T-cell (primary cell): Measurements from ENCODE around the gene UBE2Q1. TPM values are rescaled to one million over a fixed set of nuclear protein-coding genes. Genes with fewer than 3 reads are reported as not detected.
A peak's percentile ranks its signal among the peaks of the same experiment; 100 is the strongest.

ENCODE experiments used
- ATAC-seq, 4 experiments: fragments of 200-7000 bp in 3 of 4; fragments of 150-1000 bp in 1 of 4; cut with Tn5 transposase; replicated peaks in 1 of 4; 1 replicate in 3 of 4; 2 replicates in 1 of 4; pipeline ENCODE4 v1.10.0; 2021; ENCODE audit warnings: moderate library complexity in 3 of 4, mild to moderate bottlenecking in 2 of 4, moderate number of reproducible peaks in 1 of 4
- CTCF ChIA-PET, 2 donors: fragments of 300-600 bp; sonication (Branson Sonifier 250); formaldehyde crosslinking; loops; one replicate each; lab custom pipeline; 2022; ENCODE audit warnings: antibody characterized with exemption in 2 of 2; lab: Charles Lee
- POLR2A ChIA-PET, 2 donors: fragments of 300-600 bp; sonication (Branson Sonifier 250); formaldehyde crosslinking; loops; one replicate each; lab custom pipeline; 2022; ENCODE audit warnings: antibody characterized with exemption in 2 of 2; lab: Charles Lee
- DNase-seq, 35 experiments: peaks; one replicate each; pipeline versions ENCODE4 v3.0.0 to v3.0.0-alpha.2; 2013 to 2023
- H3K27ac ChIP-seq: one replicate; pipeline ENCODE4 v1.5.1; 2013; ENCODE audit warnings: low read length
- H3K27me3 ChIP-seq, 2 experiments: replicated peaks in 1 of 2; 1 replicate in 1 of 2; 2 replicates in 1 of 2; pipeline versions ENCODE4 v1.6.1 to v1.7.0; 2013; ENCODE audit warnings: low read length in 1 of 2, mixed read lengths in 1 of 2; ENCODE audit not compliant: control insufficient read depth in 2 of 2, insufficient read depth in 2 of 2; ENCODE audit errors: extremely low read depth in 1 of 2
- H3K36me3 ChIP-seq, 2 donors: 1 replicate in 1 of 2; 2 replicates in 1 of 2; pipeline versions ENCODE4 v1.6.1 to v1.7.0; 2013; ENCODE audit warnings: low read length in 1 of 2; ENCODE audit not compliant: control insufficient read depth in 2 of 2, insufficient read depth in 1 of 2; ENCODE audit errors: extremely low read depth in 1 of 2
- H3K4me1 ChIP-seq, 2 experiments: 1 replicate in 1 of 2; 2 replicates in 1 of 2; pipeline versions ENCODE4 v1.6.1 to v1.7.0; 2013; ENCODE audit warnings: low read length in 2 of 2, mixed read lengths in 1 of 2; ENCODE audit not compliant: insufficient read depth in 2 of 2, control insufficient read depth in 1 of 2; ENCODE audit errors: extremely low read depth in 1 of 2
- H3K4me3 ChIP-seq, 2 donors: 1 replicate in 1 of 2; 2 replicates in 1 of 2; pipeline versions ENCODE4 v1.5.1 to v1.7.0; 2013; ENCODE audit warnings: mild to moderate bottlenecking in 2 of 2, low read length in 1 of 2, moderate library complexity in 1 of 2; ENCODE audit not compliant: control insufficient read depth in 1 of 2; ENCODE audit errors: extremely low read depth in 1 of 2
- H3K9me3 ChIP-seq: 2 replicates; pipeline ENCODE4 v1.7.0; 2013
- H3K27ac Mint-ChIP-seq, 2 donors: one replicate each; pipeline ENCODE4 v1.8.0; 2020 to 2021; ENCODE audit warnings: mild to moderate bottlenecking in 2 of 2, mixed read lengths in 2 of 2
- H3K27me3 Mint-ChIP-seq, 2 donors: one replicate each; pipeline ENCODE4 v1.8.0; 2021 to 2022; ENCODE audit warnings: mixed read lengths in 2 of 2
- H3K36me3 Mint-ChIP-seq: one replicate; pipeline ENCODE4 v1.8.0; 2021; ENCODE audit warnings: mixed read lengths
- H3K4me1 Mint-ChIP-seq, 3 donors: one replicate each; pipeline ENCODE4 v1.8.0; 2020 to 2022; ENCODE audit warnings: mixed read lengths in 3 of 3, mild to moderate bottlenecking in 1 of 3
- H3K4me3 Mint-ChIP-seq, 3 donors: one replicate each; pipeline ENCODE4 v1.8.0; 2020 to 2022; ENCODE audit warnings: mild to moderate bottlenecking in 3 of 3, mixed read lengths in 3 of 3, moderate library complexity in 3 of 3
- H3K9me3 Mint-ChIP-seq, 3 donors: one replicate each; pipeline ENCODE4 v1.8.0; 2020 to 2022; ENCODE audit warnings: mixed read lengths in 3 of 3
- whole genome bisulfite sequencing: methylation state at CpG from one replicate; pipeline ENCODE4 v1.1.5; 2013; ENCODE audit warnings: missing lambda C conversion rate; ENCODE audit not compliant: insufficient coverage; 5-methylcytosine and 5-hydroxymethylcytosine counted together
- total RNA-seq, 35 experiments: library from RNA in 6 of 35; stranded (reverse) in 6 of 35; fragments of 120-200 nt in 1 of 35; gene quantifications; one replicate each; pipeline versions ENCODE4 v1.2.1 to v1.2.4 and lab custom pipeline; 2013 to 2026

UBE2Q1 gene
- total RNA-seq, 5 donors from 2014 or later (not counting 1 experiment from before 2014, with no cell fraction given): 64.0 to 111 (median 90.0) TPM

DNA sequence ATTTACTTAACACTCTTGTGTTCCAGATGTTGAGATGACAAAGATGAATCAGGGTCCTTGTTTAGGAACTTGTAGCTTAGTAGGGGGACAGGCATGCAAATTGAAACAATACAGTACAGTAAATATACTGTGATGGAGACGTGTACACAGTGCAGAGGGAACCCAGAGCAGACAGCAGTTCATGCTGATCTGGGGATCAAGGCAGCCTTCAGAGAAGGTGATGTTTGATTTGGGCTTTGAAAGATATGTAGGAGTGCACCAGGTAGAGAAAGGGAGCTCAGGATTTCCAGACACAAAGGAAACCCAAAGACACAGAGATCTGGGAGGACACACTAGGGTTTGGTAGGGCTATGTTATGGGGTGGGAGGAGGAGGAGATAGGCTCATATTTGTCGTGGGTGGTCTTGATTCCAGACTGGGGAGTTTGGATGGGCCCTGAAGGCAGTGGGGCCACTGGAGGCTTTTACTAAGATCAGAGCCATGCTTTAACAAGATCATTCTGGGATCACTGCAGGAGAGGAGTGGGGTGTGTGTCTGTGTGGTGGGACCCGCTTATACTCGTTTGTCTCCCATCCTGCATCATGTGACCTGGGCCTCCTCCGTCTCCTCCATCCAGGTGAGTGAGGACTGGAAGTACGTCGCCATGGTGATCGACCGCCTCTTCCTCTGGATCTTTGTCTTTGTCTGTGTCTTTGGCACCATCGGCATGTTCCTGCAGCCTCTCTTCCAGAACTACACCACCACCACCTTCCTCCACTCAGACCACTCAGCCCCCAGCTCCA lies 16.9 kb upstream of the UBE2Q1 start:
- CTCF ChIA-PET: no interaction called here
- POLR2A ChIA-PET: no interaction called here
- Mint-ChIP-seq H3K9me3 (no peaks in the 10 kb centered on the region), H3K27me3 (peaks cover 3 to 6% of the 10 kb centered on the region in 2 donors), H3K4me1 (no peaks in the 10 kb centered on the region), H3K27ac (no peak overlapping the region), H3K36me3 (peaks cover 16% of the 10 kb centered on the region), H3K4me3 (no peak overlapping the region)
- Histone ChIP-seq H3K4me1 (no peaks in the 10 kb centered on the region), H3K36me3 (peaks cover 2 to 15% of the 10 kb centered on the region in 2 donors), H3K27ac (no peak overlapping the region), H3K4me3 (no peak overlapping the region), H3K27me3 (peaks cover 0 to 17% of the 10 kb centered on the region in 2 experiments), H3K9me3 (no peaks in the 10 kb centered on the region)
- ATAC-seq (peak in 1 of 4 experiments; percentile 7), DNase-seq (no peak)
- WGBS: 81% methylated on average over 6 of the region's 10 CpGs

DNA sequence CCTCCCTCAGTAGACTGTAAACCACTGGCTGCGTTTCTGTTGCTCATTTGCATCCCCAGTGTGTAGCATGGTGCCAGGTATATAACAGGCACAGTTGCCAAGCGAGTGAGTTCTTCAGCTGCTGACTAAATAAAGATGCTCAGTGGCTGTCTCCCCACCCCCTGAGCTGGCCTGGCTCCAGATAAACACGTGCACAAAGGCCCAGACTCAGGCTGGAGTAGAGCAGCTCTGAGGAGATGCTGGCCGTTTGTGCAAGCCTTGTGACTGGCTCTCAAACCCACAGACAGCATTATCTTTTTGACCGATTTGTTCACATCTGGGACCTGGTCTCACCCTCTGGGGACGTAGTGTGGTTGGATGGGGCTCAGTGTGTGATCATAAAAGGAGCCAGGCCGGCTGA lies 16.3 kb upstream of the UBE2Q1 start:
- H3K9me3 Mint-ChIP-seq: no peaks in the 10 kb centered on the region
- peaks cover 14% of the 10 kb centered on the region for H3K36me3 Mint-ChIP-seq
- H3K27ac Mint-ChIP-seq: no peak overlapping the region
- WGBS: 16% methylated on average over 3 of the region's 7 CpGs
- Histone ChIP-seq H3K27ac (no peak overlapping the region), H3K36me3 (peaks cover 2 to 9% of the 10 kb centered on the region in 2 donors), H3K4me1 (no peaks in the 10 kb centered on the region), H3K4me3 (no peak overlapping the region), H3K27me3 (peaks cover 0 to 17% of the 10 kb centered on the region in 2 experiments), H3K9me3 (no peaks in the 10 kb centered on the region)
- POLR2A ChIA-PET: no interaction called here
- ATAC-seq (no peak), DNase-seq (no peak)
- no peaks in the 10 kb centered on the region for H3K4me1 Mint-ChIP-seq
- H3K4me3 Mint-ChIP-seq: no peak overlapping the region
- CTCF ChIA-PET: no interaction called here
- H3K27me3 Mint-ChIP-seq: peaks cover 7% of the 10 kb centered on the region in 2 donors

DNA sequence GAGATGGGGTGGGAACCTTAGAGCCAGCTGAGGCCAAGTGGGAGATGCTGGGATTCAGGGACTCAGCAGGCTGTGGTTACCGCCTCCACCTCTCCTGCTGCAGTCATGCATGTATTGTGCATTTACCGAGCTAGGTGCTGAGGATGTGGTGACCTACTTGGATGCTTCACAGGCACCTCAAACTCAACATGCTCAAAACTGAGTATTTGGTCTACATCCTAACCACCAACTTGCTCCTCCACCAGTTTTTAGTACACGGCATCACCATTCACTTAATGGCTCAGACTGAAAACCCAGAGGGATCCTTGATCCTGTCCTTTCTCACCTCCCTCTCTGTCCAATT lies 14.7 kb upstream of the UBE2Q1 start:
- H3K36me3 Mint-ChIP-seq: peaks cover 2% of the 10 kb centered on the region
- ChIA-PET CTCF (no interaction called here), POLR2A (no interaction called here)
- no peak for ATAC-seq
- Histone ChIP-seq H3K27me3 (peaks cover 0 to 30% of the 10 kb centered on the region in 2 experiments), H3K27ac (no peak overlapping the region), H3K4me3 (no peak overlapping the region), H3K4me1 (peaks cover 0 to 3% of the 10 kb centered on the region in 2 experiments), H3K36me3 (no peaks in the 10 kb centered on the region), H3K9me3 (no peaks in the 10 kb centered on the region)
- no peak for DNase-seq
- peaks cover 12 to 13% of the 10 kb centered on the region in 2 donors for H3K27me3 Mint-ChIP-seq
- no peak overlapping the region for H3K27ac Mint-ChIP-seq
- 72% methylated on average over 3 of the region's 3 CpGs for WGBS
- no peaks in the 10 kb centered on the region for H3K4me1 Mint-ChIP-seq
- no peak overlapping the region for H3K4me3 Mint-ChIP-seq
- H3K9me3 Mint-ChIP-seq: no peaks in the 10 kb centered on the region

DNA sequence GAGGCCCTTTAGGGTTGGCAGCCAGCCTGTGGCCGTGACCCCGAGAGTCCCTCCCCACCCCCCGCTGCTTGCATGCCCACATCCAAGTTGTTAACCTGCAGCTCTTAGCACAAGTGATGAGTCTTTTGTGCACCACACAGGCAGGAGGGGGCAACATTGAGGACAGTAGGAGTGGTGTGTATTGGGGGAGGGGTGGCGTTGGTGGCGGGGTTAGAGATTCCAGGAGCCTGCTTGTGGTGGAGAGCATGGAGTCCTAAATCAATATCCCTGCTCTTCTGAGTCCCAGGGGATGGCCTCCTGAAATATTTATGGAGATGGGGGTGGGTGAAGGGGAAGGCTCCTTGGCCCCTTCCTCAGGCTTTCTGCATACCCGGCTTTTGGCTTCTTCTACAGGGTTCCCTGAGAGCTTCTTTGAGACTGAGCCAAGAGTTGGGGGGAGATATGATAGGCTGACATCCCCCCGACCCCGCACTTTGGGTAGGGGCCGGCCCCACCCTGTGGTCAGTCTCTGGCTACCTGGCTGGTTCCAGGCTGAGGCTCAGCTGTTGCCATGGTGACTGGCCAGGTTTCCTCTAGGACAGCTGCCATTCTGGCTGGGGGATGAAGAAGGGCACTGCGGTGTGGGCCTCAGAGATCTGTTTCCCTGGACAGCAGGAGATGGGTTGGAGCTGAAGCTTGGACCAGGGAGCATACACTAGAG lies 14.2 kb upstream of the UBE2Q1 start:
- Mint-ChIP-seq H3K4me3 (no peak overlapping the region), H3K27ac (no peak overlapping the region), H3K27me3 (peaks cover 13 to 16% of the 10 kb centered on the region in 2 donors), H3K4me1 (peaks cover 3 to 5% (median 4%) of the 10 kb centered on the region in 3 donors), H3K36me3 (peaks cover 2% of the 10 kb centered on the region), H3K9me3 (no peaks in the 10 kb centered on the region)
- Histone ChIP-seq H3K27ac (no peak overlapping the region), H3K4me1 (peaks cover 0 to 9% of the 10 kb centered on the region in 2 experiments), H3K4me3 (no peak overlapping the region), H3K27me3 (peaks cover 0 to 35% of the 10 kb centered on the region in 2 experiments), H3K9me3 (no peaks in the 10 kb centered on the region), H3K36me3 (no peaks in the 10 kb centered on the region)
- ATAC-seq: no peak
- CTCF ChIA-PET: interaction anchor here in 1 of 2 donors (0.6 kb wide), 1 partner anchor 9 kb away, joined by 5 read pairs; no protein-coding TSS in a partner anchor
- DNase-seq: no peak
- WGBS: 84% methylated on average over 6 of the region's 10 CpGs
- POLR2A ChIA-PET: no interaction called here

DNA sequence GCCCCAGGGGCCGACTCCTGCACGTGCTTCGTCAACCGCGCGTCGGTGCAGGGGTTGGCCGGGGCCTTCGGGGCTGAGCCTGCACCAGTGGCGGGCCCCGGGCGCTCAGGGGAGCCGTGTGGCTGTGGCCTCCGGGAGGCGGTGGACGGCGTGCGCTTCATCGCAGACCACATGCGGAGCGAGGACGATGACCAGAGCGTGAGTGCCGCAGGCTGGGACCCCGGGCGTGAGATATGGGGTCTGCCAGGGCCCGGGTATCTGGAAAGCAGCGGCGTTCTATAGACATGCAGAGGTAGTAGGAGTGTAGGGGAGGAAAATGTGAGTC lies 13.5 kb upstream of the UBE2Q1 start:
- POLR2A ChIA-PET: no interaction called here
- peaks cover 2 to 39% of the 10 kb centered on the region in 2 experiments for H3K27me3 ChIP-seq
- H3K36me3 ChIP-seq: no peaks in the 10 kb centered on the region
- Mint-ChIP-seq H3K36me3 (peaks cover 2% of the 10 kb centered on the region), H3K27ac (no peak overlapping the region), H3K4me1 (peaks cover 5 to 9% (median 8%) of the 10 kb centered on the region in 3 donors), H3K9me3 (no peaks in the 10 kb centered on the region), H3K4me3 (no peak overlapping the region), H3K27me3 (peaks cover 19 to 20% of the 10 kb centered on the region in 2 donors)
- no peak overlapping the region for H3K27ac ChIP-seq
- CTCF ChIA-PET: no interaction called here
- DNase-seq (no peak), ATAC-seq (no peak)
- no peak overlapping the region for H3K4me3 ChIP-seq
- WGBS: 90% methylated on average over 26 of the region's 29 CpGs
- H3K9me3 ChIP-seq: no peaks in the 10 kb centered on the region
- peaks cover 0 to 12% of the 10 kb centered on the region in 2 experiments for H3K4me1 ChIP-seq

DNA sequence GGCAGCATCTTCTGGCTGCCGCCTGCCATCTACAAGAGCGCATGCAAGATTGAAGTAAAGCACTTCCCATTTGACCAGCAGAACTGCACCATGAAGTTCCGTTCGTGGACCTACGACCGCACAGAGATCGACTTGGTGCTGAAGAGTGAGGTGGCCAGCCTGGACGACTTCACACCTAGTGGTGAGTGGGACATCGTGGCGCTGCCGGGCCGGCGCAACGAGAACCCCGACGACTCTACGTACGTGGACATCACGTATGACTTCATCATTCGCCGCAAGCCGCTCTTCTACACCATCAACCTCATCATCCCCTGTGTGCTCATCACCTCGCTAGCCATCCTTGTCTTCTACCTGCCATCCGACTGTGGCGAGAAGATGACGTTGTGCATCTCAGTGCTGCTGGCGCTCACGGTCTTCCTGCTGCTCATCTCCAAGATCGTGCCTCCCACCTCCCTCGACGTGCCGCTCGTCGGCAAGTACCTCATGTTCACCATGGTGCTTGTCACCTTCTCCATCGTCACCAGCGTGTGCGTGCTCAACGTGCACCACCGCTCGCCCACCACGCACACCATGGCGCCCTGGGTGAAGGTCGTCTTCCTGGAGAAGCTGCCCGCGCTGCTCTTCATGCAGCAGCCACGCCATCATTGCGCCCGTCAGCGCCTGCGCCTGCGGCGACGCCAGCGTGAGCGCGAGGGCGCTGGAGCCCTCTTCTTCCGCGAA lies 12.9 kb upstream of the UBE2Q1 start:
- ATAC-seq (no peak), DNase-seq (no peak)
- 93% methylated on average over 58 of the region's 59 CpGs for WGBS
- Histone ChIP-seq H3K9me3 (no peaks in the 10 kb centered on the region), H3K27ac (no peak overlapping the region), H3K4me1 (peaks cover 0 to 12% of the 10 kb centered on the region in 2 experiments), H3K36me3 (no peaks in the 10 kb centered on the region), H3K27me3 (peaks cover 2 to 39% of the 10 kb centered on the region in 2 experiments), H3K4me3 (no peak overlapping the region)
- POLR2A ChIA-PET: no interaction called here
- Mint-ChIP-seq H3K36me3 (peaks cover 2% of the 10 kb centered on the region), H3K9me3 (no peaks in the 10 kb centered on the region), H3K4me3 (no peak overlapping the region), H3K27me3 (peaks cover 24 to 25% of the 10 kb centered on the region in 2 donors), H3K4me1 (peaks cover 5 to 10% (median 9%) of the 10 kb centered on the region in 3 donors), H3K27ac (peak overlapping the region in 1 of 2 donors; percentile 58)
- CTCF ChIA-PET: no interaction called here
